Prostate gland (tissue), 2 donors: ENCODE measurements around the gene KRTAP10-11. TPM values are rescaled to one million over a fixed set of nuclear protein-coding genes. Genes with fewer than 3 reads are reported as not detected.

ENCODE experiments used
- DNase-seq: peaks from one replicate; pipeline ENCODE4 v3.0.0-alpha.2; 2019; ENCODE audit warnings: low spot score
- H3K27ac ChIP-seq, 2 donors: fragments of 200-600 bp; sonication (generic); 2 replicates each; pipeline ENCODE4 v1.5.1; 2017 to 2019
- H3K27me3 ChIP-seq: fragments of 200-600 bp; sonication (generic); replicated peaks from 2 replicates; pipeline ENCODE4 v1.5.1; 2019; ENCODE audit not compliant: insufficient read depth
- H3K36me3 ChIP-seq, 2 donors: fragments of 200-600 bp; sonication (generic); 1 replicate in 1 of 2; 2 replicates in 1 of 2; pipeline versions ENCODE4 v1.5.1 to v1.8.1; 2017 to 2019
- H3K4me1 ChIP-seq: fragments of 200-600 bp; sonication (generic); replicated peaks from 2 replicates; pipeline ENCODE4 v1.5.1; 2019
- H3K4me3 ChIP-seq, 2 donors: fragments of 200-600 bp; sonication (generic); 2 replicates each; pipeline ENCODE4 v1.5.1; 2017 to 2019
- H3K9me3 ChIP-seq: fragments of 200-600 bp; sonication (generic); 2 replicates; pipeline ENCODE4 v1.5.1; 2017
- POLR2A ChIP-seq: fragments of 450-650 bp; IDR thresholded peaks from one replicate; pipeline ENCODE4 v1.6.1; 2016; ENCODE audit warnings: antibody characterized with exemption, mild to moderate bottlenecking
- POLR2AphosphoS5 ChIP-seq: sonication (generic); formaldehyde crosslinking; IDR thresholded peaks from one replicate; pipeline ENCODE4 v1.6.1; 2017; ENCODE audit warnings: antibody characterized with exemption
- WGBS: methylation state at CpG from one replicate; pipeline ENCODE4 v1.1.5; 2018; 5-methylcytosine and 5-hydroxymethylcytosine counted together
- intact Hi-C: fragments of 100-400 bp; cut with DNase I; formaldehyde crosslinking; loops from one replicate; pipeline ENCODE4 v1.14.2; 2022
- total RNA-seq, 2 donors: library from RNA; depleted of rRNA; stranded (reverse); fragments of >200 nt; gene quantifications; one replicate each; pipeline ENCODE4 v1.1.0, GENCODE V29; 2016
- TF ChIP-seq, protein P1 (sequence below), 4 experiments: fragments of 200-600 bp in 2 of 4; fragments of 450-650 bp in 2 of 4; sonication (generic) in 2 of 4; IDR thresholded peaks; 1 replicate in 3 of 4; 2 replicates in 1 of 4; pipeline ENCODE4 v1.5.1; 2016 to 2019; ENCODE audit warnings: antibody characterized with exemption in 4 of 4, mild to moderate bottlenecking in 2 of 4, moderate library complexity in 2 of 4

KRTAP10-11 gene
- total RNA-seq, 2 donors from 2014 or later = not detected

DNA sequence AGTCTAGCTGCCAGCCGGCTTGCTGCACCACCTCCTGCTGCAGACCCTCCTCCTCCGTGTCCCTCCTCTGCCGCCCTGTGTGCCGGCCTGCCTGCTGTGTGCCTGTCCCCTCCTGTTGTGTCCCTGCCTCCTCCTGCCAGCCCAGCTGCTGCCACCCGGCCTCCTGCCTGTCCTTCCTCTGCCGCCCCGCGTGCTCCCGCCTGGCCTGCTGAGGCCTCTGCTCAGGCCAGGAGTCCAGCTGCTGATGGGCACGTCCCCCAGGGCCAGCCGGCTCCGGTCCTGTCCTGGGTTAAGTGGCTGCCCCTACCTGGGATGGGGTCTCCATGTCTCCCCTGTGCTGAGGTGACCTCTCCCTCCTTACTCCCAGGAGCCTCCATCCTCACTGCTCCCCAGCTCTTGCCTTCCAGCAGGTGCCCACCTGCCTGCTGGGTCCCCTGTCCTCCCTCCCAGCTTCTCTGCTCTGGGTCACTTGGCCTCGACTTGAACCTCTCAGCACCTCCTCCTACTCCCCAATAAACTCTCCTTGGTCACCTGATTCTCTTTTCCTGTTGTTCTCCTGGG, 33.5 kb upstream of the KRTAP10-11 start:
- no peak overlapping the region for H3K27ac ChIP-seq
- no peak for DNase-seq
- no peaks in the 10 kb centered on the region for H3K9me3 ChIP-seq
- no peak overlapping the region for H3K4me3 ChIP-seq
- intact Hi-C loops = no loop called here
- TF ChIP-seq, protein P1, sequence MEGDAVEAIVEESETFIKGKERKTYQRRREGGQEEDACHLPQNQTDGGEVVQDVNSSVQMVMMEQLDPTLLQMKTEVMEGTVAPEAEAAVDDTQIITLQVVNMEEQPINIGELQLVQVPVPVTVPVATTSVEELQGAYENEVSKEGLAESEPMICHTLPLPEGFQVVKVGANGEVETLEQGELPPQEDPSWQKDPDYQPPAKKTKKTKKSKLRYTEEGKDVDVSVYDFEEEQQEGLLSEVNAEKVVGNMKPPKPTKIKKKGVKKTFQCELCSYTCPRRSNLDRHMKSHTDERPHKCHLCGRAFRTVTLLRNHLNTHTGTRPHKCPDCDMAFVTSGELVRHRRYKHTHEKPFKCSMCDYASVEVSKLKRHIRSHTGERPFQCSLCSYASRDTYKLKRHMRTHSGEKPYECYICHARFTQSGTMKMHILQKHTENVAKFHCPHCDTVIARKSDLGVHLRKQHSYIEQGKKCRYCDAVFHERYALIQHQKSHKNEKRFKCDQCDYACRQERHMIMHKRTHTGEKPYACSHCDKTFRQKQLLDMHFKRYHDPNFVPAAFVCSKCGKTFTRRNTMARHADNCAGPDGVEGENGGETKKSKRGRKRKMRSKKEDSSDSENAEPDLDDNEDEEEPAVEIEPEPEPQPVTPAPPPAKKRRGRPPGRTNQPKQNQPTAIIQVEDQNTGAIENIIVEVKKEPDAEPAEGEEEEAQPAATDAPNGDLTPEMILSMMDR (IDR thresholded peaks at IDR 0.05) = no peak
- TF ChIP-seq POLR2AphosphoS5 = no peak
- TF ChIP-seq POLR2A = no peak
- no peaks in the 10 kb centered on the region for H3K27me3 ChIP-seq
- H3K4me1 ChIP-seq = no peaks in the 10 kb centered on the region
- H3K36me3 ChIP-seq = no peaks in the 10 kb centered on the region
- WGBS = 80% methylated on average over 13 of the region's 13 CpGs

DNA sequence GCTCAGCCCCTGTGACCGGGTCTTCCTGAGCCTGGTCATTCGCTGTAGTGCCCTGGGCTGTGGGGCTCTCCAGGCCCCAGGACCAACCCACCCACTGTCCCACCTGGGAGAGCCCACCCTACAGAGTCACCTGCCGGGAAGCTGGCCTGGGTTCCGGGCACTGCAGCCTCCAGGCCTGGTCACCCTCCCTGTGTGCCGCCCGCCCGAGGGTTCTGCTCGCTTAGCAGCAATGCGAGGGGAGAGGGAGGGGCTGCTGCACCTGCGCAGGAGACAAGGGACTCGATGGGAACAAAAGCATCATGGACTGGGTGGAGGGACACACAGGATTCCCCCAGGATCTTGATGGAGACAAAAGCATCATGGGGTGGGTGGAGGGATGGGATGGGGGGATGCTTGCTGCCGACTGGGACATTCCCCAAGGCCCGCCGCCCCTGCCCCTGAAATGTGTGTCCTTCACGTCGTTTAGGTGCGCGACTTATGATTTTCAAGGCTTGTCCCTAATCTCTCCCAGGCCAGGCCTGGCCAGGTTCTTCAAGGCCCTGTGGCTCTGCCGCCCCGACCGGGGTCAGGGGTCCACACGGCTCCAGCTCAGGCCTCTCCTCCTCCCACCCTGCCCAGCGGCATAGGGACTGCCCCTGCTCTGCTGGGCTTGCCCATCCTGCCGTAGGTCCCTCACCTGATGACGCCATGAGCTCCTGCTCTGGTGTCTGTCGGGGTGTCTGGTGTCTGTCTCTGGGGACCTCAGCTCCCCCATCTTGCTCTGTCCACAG, 32.6 kb upstream of the KRTAP10-11 start:
- no peak for DNase-seq
- H3K4me1 ChIP-seq = no peaks in the 10 kb centered on the region
- H3K9me3 ChIP-seq = no peaks in the 10 kb centered on the region
- H3K27ac ChIP-seq = no peak overlapping the region
- intact Hi-C loops = no loop called here
- TF ChIP-seq POLR2AphosphoS5 (no peak), POLR2A (no peak)
- TF ChIP-seq, protein P1 (IDR thresholded peaks at IDR 0.05) = no peak
- H3K27me3 ChIP-seq = no peaks in the 10 kb centered on the region
- no peak overlapping the region for H3K4me3 ChIP-seq
- 88% methylated on average over 26 of the region's 26 CpGs for WGBS
- no peaks in the 10 kb centered on the region for H3K36me3 ChIP-seq

DNA sequence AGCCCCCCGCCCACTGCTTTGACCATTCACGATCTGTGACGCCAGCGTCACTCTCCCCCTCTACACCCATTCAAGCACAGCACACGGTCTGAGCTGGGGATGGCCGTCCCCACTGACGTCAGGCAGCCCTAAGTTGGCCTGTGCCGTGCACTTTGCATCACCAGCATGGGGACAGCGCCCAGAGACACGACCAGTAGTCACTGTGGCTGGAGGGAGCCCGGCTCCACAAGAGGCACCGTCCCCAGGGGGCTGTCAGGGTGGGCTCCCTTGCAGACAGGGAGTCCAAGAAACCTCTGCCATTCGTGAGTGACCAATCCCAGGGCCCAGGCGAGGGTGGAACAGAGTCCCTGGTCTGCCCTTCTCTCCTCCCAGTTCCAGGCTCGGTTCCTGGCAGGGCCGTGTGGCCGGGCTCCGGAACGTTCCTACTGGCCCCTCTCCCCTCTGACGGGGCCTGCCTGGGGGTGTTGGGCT, 32.0 kb upstream of the KRTAP10-11 start:
- intact Hi-C loops = no loop called here
- Histone ChIP-seq H3K4me1 (no peaks in the 10 kb centered on the region), H3K36me3 (no peaks in the 10 kb centered on the region), H3K9me3 (no peaks in the 10 kb centered on the region), H3K4me3 (no peak overlapping the region), H3K27ac (no peak overlapping the region), H3K27me3 (no peaks in the 10 kb centered on the region)
- no peak for TF ChIP-seq POLR2AphosphoS5
- no peak for TF ChIP-seq POLR2A
- TF ChIP-seq, protein P1 (IDR thresholded peaks at IDR 0.05) = no peak
- WGBS = 88% methylated on average over 20 of the region's 20 CpGs
- no peak for DNase-seq

DNA sequence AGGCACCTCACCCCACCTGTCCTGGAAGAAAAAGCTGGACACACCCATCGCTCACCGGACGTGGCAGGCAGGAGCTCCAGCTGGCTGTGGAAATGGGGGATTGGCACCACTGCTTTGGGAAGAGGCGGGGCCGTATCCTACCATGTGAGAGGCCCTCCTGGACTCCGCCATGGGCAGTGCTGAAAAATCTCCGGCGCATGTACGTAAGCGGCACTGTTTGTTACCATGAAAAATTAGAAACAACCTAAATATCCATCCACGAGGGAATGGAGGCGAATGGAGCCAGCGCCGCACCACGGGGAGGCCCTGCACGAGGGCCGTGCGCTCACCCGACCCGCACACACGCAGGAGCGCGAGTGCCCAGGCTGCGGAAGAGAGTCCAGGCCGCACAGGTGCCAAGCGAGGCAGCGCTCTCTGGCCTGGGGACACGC, 31.2 kb upstream of the KRTAP10-11 start:
- 87% methylated on average over 28 of the region's 28 CpGs for WGBS
- no peaks in the 10 kb centered on the region for H3K36me3 ChIP-seq
- H3K4me3 ChIP-seq = no peak overlapping the region
- DNase-seq = no peak
- intact Hi-C loops = no loop called here
- TF ChIP-seq POLR2A (no peak), POLR2AphosphoS5 (no peak)
- TF ChIP-seq, protein P1 (IDR thresholded peaks at IDR 0.05) = no peak
- no peaks in the 10 kb centered on the region for H3K9me3 ChIP-seq
- no peaks in the 10 kb centered on the region for H3K4me1 ChIP-seq
- no peak overlapping the region for H3K27ac ChIP-seq
- no peaks in the 10 kb centered on the region for H3K27me3 ChIP-seq

DNA sequence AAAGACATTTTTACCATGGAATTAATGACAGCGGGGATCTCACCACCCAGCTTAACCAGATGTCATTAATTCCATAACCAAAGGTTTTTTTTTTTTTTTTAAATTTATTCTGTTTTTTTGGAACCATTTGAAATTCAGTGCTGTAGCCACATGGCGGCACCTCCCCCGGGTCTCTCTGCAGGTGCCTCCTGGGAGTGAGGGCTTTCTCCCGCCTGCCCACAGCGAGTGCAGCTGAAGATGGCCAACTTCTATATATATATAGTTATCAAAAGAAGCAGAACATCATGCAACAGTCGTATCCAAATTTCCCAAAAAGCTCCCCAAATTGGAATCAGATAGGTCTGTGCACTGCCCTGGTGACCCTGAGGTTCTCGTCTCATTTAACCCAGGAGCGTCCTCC, 30.7 kb upstream of the KRTAP10-11 start:
- Histone ChIP-seq H3K36me3 (no peaks in the 10 kb centered on the region), H3K4me1 (no peaks in the 10 kb centered on the region), H3K27me3 (no peaks in the 10 kb centered on the region), H3K4me3 (no peak overlapping the region), H3K9me3 (no peaks in the 10 kb centered on the region), H3K27ac (no peak overlapping the region)
- intact Hi-C loops = no loop called here
- TF ChIP-seq, protein P1 (IDR thresholded peaks at IDR 0.05) = no peak
- TF ChIP-seq POLR2AphosphoS5 (no peak), POLR2A (no peak)
- 80% methylated on average over 8 of the region's 8 CpGs for WGBS
- no peak for DNase-seq
